Measurements from ENCODE around the gene TSPAN9. TPM values are rescaled to one million over a fixed set of nuclear protein-coding genes. Genes with fewer than 3 reads are reported as not detected.

Gene TSPAN9
- polyA plus RNA-seq, 1 donor (not counting 4 experiments of a cell fraction or from before 2014, with no cell fraction given): 27.5 TPM

DNA sequence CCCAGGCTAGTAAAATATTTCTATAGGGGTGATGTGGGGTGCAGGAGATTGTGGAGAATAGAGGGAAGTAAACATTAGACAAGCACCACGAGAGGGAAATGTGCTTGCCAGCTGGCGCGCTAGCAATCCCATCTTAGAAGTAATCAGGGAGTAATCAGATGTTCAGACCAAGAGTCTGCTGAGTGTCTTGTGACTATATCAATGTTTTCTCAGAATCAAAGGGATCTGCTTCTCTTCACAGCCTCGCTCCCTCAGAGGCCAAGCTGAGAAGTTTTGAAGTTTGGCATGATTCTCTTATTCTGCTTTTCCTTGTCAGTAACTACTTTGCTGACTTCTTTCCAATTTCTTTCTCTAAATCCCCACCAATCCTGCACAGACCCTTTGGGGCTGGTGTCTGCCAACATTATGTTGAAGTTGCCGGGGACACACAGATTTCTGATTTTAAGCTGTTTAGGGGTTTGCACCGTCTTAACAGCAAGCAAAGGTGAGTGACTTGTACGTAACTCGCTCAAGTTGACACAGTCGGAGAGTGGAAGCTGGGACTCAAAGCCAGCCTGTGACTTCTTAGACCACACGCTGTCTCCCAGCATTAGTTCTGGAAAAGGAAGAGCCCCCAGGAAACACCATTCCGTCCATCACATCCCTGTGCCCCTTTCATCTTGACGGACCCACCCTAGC lies 22.0 kb upstream of the TSPAN9 start:
- Histone ChIP-seq H3K4me3 (ENCODE audit: control insufficient read depth in 2 of 3, extremely low read depth in 1 of 3, insufficient read depth in 2 of 3, low read depth in 1 of 3, low read length in 3 of 3) (no peak overlapping the region), H3K79me2 (ENCODE audit: control insufficient read depth, insufficient read depth, low read length) (no peaks in the 10 kb centered on the region), H3K4me2 (ENCODE audit: control insufficient read depth, extremely low read depth, insufficient read depth, low read depth, low read length) (no peak overlapping the region), H3K27me3 (ENCODE audit: control insufficient read depth, extremely low read depth, insufficient read depth, low read length) (peaks cover 9% of the 10 kb centered on the region), H2AFZ (ENCODE audit: control insufficient read depth, low read length) (no peak overlapping the region), H3K36me3 (ENCODE audit: control insufficient read depth in 2 of 2, extremely low read depth in 1 of 2, insufficient read depth in 2 of 2, low read length in 2 of 2) (no peaks in the 10 kb centered on the region), H3K4me1 (ENCODE audit: control insufficient read depth, extremely low read depth, insufficient read depth, low read length) (no peaks in the 10 kb centered on the region), H4K20me1 (ENCODE audit: control insufficient read depth, extremely low read depth, insufficient read depth, low read length) (no peaks in the 10 kb centered on the region), H3K9ac (ENCODE audit: control insufficient read depth, extremely low read depth, insufficient read depth, low read length) (no peak overlapping the region), H3K9me1 (ENCODE audit: control insufficient read depth, extremely low read depth, insufficient read depth, low read length) (no peaks in the 10 kb centered on the region), H3K27ac (ENCODE audit: control insufficient read depth, insufficient read depth, low read length) (no peak overlapping the region), H3K9me3 (ENCODE audit: control insufficient read depth, low read depth, low read length) (no peaks in the 10 kb centered on the region)
- dilution Hi-C loops (cut with MboI; ENCODE audit: extremely low pct_ligation_motif_present, low sequenced_read_pairs): no loop called here
- no peak for DNase-seq (ENCODE audit: low read depth, low spot score)
- TF ChIP-seq, protein P1, sequence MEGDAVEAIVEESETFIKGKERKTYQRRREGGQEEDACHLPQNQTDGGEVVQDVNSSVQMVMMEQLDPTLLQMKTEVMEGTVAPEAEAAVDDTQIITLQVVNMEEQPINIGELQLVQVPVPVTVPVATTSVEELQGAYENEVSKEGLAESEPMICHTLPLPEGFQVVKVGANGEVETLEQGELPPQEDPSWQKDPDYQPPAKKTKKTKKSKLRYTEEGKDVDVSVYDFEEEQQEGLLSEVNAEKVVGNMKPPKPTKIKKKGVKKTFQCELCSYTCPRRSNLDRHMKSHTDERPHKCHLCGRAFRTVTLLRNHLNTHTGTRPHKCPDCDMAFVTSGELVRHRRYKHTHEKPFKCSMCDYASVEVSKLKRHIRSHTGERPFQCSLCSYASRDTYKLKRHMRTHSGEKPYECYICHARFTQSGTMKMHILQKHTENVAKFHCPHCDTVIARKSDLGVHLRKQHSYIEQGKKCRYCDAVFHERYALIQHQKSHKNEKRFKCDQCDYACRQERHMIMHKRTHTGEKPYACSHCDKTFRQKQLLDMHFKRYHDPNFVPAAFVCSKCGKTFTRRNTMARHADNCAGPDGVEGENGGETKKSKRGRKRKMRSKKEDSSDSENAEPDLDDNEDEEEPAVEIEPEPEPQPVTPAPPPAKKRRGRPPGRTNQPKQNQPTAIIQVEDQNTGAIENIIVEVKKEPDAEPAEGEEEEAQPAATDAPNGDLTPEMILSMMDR (optimal IDR thresholded peaks at IDR 0.05 in 1 of 3, IDR thresholded peaks at IDR 0.05 in 1 of 3, conservative IDR thresholded peaks at IDR 0.05 in 1 of 3; ENCODE audit: extremely low read depth in 1 of 3, insufficient read depth in 2 of 3, low read length in 3 of 3): no peak
- TF ChIP-seq EZH2 (IDR thresholded peaks at IDR 0.05; ENCODE audit: low read length): no peak
- no peak for FAIRE-seq

DNA sequence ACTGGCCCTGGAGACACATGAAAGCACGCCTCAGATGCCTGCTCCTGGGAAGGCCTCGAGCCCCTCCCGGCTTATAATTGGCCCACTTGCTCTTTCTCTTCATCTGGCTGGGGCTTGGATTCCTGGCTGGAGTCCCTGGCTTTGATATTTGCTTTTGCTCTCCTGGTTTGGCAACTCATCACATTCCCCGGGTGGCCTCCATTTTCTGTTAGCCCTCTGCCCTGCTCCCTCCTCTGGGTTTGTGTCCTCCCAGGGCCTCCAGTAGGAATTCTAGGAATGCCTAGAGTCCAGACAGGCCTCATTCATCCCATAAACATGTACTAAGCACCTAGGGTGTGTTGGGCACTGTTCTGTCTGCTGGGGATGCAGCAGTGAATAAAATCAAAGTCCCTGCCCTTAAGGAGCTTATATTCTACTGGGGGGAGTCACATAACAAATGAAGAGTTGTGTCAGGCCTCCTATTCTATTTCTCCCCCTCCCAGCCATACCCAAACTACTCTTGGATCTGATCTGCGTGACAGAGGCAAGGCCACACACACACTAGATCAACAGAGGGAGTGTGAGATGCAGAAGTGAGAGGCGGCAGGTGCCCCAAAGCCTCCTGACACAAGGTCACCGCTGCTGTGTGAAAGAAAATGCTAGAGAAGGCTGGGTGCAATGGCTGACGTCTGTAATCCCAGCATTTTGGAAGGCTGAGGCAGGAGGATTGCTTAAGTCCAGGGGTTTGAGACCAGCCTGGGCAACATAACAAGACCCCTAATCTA lies 21.3 kb upstream of the TSPAN9 start:
- Histone ChIP-seq H4K20me1 (ENCODE audit: control insufficient read depth, extremely low read depth, insufficient read depth, low read length) (no peaks in the 10 kb centered on the region), H2AFZ (ENCODE audit: control insufficient read depth, low read length) (no peak overlapping the region), H3K4me3 (ENCODE audit: control insufficient read depth in 2 of 3, extremely low read depth in 1 of 3, insufficient read depth in 2 of 3, low read depth in 1 of 3, low read length in 3 of 3) (no peak overlapping the region), H3K27ac (ENCODE audit: control insufficient read depth, insufficient read depth, low read length) (no peak overlapping the region), H3K79me2 (ENCODE audit: control insufficient read depth, insufficient read depth, low read length) (no peaks in the 10 kb centered on the region), H3K9ac (ENCODE audit: control insufficient read depth, extremely low read depth, insufficient read depth, low read length) (no peak overlapping the region), H3K9me3 (ENCODE audit: control insufficient read depth, low read depth, low read length) (no peaks in the 10 kb centered on the region), H3K36me3 (ENCODE audit: control insufficient read depth in 2 of 2, extremely low read depth in 1 of 2, insufficient read depth in 2 of 2, low read length in 2 of 2) (no peaks in the 10 kb centered on the region), H3K4me1 (ENCODE audit: control insufficient read depth, extremely low read depth, insufficient read depth, low read length) (no peaks in the 10 kb centered on the region), H3K27me3 (ENCODE audit: control insufficient read depth, extremely low read depth, insufficient read depth, low read length) (peaks cover 9% of the 10 kb centered on the region), H3K4me2 (ENCODE audit: control insufficient read depth, extremely low read depth, insufficient read depth, low read depth, low read length) (no peak overlapping the region), H3K9me1 (ENCODE audit: control insufficient read depth, extremely low read depth, insufficient read depth, low read length) (no peaks in the 10 kb centered on the region)
- no peak for DNase-seq (ENCODE audit: low read depth, low spot score)
- no peak for TF ChIP-seq EZH2 (IDR thresholded peaks at IDR 0.05; ENCODE audit: low read length)
- TF ChIP-seq, protein P1 (optimal IDR thresholded peaks at IDR 0.05 in 1 of 3, IDR thresholded peaks at IDR 0.05 in 1 of 3, conservative IDR thresholded peaks at IDR 0.05 in 1 of 3; ENCODE audit: extremely low read depth in 1 of 3, insufficient read depth in 2 of 3, low read length in 3 of 3): no peak
- no peak for FAIRE-seq
- dilution Hi-C loops (cut with MboI; ENCODE audit: extremely low pct_ligation_motif_present, low sequenced_read_pairs): no loop called here
